H1 (cell line): ENCODE measurements around the gene PARG. TPM values are rescaled to one million over a fixed set of nuclear protein-coding genes. Genes with fewer than 3 reads are reported as not detected.

Source experiments
- EP300 ChIP-seq, 2 experiments: IDR thresholded peaks; 1 replicate in 1 of 2; 2 replicates in 1 of 2; pipeline ENCODE4 v1.6.1; 2011 to 2012; ENCODE audit warnings: low read depth in 2 of 2, low read length in 2 of 2, mild to moderate bottlenecking in 2 of 2, borderline replicate concordance in 1 of 2, inconsistent platforms in 1 of 2, moderate library complexity in 1 of 2
- polyA plus RNA-seq, 7 experiments: library from polyadenylated mRNA; depleted of rRNA in 3 of 7; stranded (reverse) in 5 of 7; unstranded in 2 of 7; fragments of >200 nt in 5 of 7; fragments of 200-250 nt in 2 of 7; gene quantifications; 1 replicate in 5 of 7; 2 replicates in 1 of 7; 4 replicates in 1 of 7; pipeline versions ENCODE4 v1.2.1 to v1.2.3, GENCODE V29; 2011 to 2013; ENCODE audit warnings: missing spikeins in 2 of 7, mixed read lengths in 2 of 7
- total RNA-seq: library from RNA; stranded (reverse); fragmentation: NEBNext Ultra II Directional; extraction: Animal tissue kit (Norgen Biotek cat#: 25700); gene quantifications from 2 replicates; pipeline ENCODE4 v1.2.1, GENCODE V29; 2021
- TF ChIP-seq, protein P1 (sequence below), 3 experiments: IDR thresholded peaks; 1 replicate in 2 of 3; 2 replicates in 1 of 3; pipeline versions ENCODE4 v1.5.1 to v1.6.1; 2011; ENCODE audit warnings: low read length in 3 of 3, mild to moderate bottlenecking in 3 of 3, inconsistent platforms in 2 of 3, low read depth in 1 of 3, moderate library complexity in 1 of 3; ENCODE audit not compliant: insufficient read depth in 1 of 3; ENCODE audit errors: control extremely low read depth in 1 of 3

Gene PARG
- total and polyA plus RNA-seq, 2 of the 8 experiments (the other 6 are each of a cell fraction or from before 2014, with no cell fraction given) = 13.3 to 56.2 TPM

DNA sequence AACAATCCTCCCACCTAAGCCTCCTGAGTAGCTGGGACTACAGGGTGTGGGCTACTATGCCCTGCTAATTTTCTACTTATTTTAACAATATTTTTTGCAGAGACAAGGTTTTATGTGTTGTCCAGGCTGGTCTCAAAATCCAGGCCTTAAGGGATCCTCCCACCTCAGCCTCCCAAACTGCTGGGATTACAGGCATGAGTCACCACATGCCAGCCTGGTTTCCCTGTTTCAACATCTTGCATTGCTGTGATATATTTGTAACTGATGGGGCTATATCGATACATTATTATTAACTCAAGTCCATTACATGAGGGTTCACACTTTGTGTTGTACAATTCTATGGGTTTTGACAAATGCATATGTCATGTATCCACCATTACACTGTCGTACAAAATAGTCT lies 137.8 kb downstream of the PARG start (continued):
- TF ChIP-seq, protein P1, sequence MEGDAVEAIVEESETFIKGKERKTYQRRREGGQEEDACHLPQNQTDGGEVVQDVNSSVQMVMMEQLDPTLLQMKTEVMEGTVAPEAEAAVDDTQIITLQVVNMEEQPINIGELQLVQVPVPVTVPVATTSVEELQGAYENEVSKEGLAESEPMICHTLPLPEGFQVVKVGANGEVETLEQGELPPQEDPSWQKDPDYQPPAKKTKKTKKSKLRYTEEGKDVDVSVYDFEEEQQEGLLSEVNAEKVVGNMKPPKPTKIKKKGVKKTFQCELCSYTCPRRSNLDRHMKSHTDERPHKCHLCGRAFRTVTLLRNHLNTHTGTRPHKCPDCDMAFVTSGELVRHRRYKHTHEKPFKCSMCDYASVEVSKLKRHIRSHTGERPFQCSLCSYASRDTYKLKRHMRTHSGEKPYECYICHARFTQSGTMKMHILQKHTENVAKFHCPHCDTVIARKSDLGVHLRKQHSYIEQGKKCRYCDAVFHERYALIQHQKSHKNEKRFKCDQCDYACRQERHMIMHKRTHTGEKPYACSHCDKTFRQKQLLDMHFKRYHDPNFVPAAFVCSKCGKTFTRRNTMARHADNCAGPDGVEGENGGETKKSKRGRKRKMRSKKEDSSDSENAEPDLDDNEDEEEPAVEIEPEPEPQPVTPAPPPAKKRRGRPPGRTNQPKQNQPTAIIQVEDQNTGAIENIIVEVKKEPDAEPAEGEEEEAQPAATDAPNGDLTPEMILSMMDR (IDR thresholded peaks at IDR 0.05; ENCODE audit: control extremely low read depth in 1 of 3, insufficient read depth in 1 of 3, low read depth in 1 of 3, low read length in 3 of 3) = no peak
- no peak for TF ChIP-seq EP300 (IDR thresholded peaks at IDR 0.05; ENCODE audit: borderline replicate concordance in 1 of 2, low read depth in 2 of 2, low read length in 2 of 2)
- TF ChIP-seq, all 59 proteins: peak for 0
